Measurements from ENCODE around the gene ZPR1.

The ZPR1 gene

DNA sequence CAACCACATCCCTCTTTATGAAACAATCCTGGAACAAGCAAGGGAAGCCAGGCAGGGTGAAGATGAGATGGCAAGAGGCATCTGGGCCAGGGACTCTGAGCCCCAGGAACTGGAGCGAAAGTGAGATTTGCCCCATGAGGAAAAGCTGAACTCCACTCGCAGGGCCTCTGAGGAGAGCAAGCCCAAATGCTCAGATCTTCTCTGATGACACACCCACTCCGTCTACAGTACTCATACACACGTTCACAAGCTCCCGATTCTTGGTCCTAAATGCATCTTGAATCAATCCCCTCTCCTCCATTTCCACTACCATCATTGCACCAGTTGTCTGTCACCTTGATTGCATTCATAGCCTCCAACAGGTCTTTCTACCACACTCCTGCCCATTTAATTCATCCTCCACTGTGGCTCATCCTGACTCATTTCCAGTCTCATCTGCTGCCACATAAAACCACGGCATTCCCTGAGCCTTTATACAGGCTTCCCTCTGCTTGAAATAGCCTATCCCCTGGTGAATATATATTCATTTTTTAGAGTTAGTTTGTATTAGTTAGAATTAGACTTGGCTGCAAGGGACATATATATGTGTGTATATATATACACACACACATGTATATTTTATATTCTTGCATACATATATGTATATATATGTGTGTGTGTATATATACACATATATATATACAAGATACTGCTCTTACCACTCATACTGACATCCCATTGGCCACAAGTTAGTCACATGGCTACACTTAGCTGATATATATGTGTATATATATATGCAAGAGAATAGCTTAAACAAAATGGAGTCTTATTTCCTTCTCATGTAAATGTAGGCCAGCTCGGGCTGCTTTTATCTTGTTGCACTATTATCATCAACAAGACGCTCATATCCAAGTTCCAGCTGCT is 5.3 kb upstream of the ZPR1 start:
- DNase-seq (ENCODE audit: low read depth in 2 of 2), result no peak

DNA sequence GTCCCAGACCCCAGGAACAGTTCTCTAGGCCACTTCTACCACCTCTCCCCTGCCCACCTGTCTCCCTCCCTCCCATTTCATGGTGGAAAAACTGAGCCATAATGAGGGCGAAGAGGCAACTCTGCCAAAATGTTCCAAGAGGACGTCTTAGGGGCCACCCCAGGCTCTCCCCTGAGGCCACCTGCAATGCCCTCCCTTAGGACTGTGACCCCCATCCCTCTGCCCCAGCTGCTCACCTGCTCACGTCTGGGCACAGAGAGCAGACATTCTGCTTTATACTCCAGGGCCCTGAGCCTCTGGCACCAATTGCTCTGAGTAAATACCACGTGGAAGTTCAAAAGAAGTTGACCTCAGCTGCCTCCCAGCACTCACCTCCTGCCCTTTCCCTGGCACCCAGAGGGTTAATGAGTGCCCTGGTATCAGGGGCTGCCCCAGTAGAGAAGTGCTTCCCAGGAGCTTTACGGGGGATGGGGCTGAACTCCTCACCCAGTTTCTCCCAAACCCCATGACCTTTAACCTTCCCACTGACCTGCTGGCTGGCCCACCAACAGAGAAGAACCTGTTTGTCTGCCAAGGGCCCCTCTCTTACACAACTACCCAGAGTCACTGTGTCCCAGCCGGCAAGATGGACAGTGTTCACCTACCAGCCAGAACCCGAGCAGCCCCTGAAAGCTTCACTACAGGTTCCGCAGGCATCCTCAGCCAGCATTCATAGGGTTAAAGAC is 4.5 kb upstream of the ZPR1 start:
- DNase-seq (ENCODE audit: low read depth in 2 of 2), result no peak

DNA sequence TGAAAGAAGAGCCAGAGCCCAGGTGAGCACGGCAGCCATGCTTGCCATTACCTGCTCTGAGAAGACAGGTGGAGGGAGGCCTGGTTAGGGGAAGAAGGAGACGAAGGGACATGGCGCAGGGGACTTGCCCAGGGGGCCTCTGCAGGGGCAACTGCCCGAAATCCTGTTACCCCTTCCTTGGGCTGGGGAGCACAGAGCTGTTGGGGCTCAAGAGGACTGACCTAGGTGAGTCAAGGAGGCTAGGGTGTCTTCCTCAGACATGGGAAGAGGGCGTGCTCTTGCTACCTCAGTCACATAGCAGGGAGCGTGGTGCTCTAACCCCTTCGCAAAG is 4.0 kb upstream of the ZPR1 start, which contains the start of gene APOA5:
TSS of gene APOA5 (minus strand) at position 67 of the 331 bp plus-strand sequence. CDS start at position 48, 19 bp downstream.
- DNase-seq (ENCODE audit: low read depth in 2 of 2), result no peak

DNA sequence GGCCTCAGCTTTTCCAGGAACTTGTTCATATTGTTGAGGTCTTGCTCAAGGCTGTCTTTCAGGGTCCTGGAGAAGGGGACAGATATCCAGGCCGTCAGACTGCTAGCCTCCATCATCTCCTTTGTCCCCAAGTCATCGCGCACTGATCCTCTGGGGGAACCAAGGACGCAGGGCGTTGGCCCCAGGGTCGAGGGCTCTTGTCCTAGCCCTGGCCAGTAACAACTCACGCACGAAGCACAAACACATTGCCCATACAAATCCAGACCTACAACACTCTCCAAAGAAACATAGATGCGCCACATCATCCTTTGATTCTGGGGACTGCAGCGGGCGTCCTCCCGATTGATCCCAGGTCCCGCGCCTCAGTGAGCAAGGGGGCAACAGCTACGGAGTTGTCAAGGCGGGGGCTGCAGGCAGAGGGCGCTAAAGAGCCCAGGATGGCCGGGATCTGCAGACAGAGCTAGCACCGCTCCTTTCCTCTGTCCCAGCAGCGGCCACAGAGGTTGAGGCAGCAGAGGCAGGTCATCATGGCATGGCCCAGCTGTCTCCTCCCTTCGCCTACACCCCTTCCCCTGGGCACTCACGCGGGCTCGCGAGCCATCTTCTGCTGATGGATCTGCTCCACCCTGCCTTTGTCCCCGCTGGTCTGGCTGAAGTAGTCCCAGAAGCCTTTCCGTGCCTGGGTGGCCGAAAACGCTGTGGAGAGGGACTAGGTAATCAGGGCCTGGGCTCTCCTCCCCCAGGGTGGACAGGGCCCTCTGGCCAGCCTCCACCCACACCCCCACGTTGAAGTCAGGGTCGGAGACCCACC is 3.4 kb upstream of the ZPR1 start:
- peak; percentile 66 to 70 for DNase-seq (ENCODE audit: low read depth in 2 of 2)

DNA sequence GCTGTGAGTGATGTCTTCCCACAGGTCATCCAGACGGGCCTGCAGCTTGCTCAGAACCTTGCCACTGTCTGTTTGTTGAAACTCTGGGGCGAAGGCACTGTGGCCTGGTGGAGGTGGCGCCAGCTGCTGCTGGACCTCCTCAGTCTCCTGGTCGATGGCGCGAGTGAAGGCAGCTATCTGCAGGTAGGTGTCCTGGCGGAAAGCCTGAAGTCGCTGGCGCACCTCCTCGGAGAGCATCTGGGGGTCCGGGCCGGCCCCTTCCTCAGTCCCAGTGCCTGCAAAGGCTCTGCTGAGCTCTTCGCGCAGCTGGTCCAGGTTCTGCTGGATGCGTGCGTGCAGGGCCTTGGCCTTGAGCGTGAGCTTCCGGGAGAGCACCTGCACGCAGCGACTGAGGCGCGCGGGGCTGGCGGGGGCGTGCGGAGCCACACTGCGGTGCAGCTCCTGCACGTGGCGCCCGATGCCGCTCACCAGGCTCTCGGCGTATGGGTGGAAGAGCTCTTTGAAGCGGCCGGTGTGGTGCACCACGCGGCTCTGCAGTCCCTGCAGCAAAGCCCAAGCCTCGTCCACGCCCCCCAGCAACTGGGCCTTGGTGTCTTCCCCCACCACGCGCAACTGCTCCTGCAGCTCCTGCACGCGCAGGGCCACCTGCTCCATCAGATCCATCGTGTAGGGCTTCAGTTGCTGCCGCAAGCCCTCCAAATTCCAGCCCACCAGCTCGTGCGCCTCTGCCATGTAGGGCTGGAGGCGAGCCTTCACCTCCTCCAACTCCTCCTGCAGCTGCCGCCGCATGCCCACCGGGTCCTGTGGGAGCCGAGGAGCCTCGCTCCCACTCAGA is 2.6 kb upstream of the ZPR1 start:
- no peak for DNase-seq (ENCODE audit: low read depth in 2 of 2)

DNA sequence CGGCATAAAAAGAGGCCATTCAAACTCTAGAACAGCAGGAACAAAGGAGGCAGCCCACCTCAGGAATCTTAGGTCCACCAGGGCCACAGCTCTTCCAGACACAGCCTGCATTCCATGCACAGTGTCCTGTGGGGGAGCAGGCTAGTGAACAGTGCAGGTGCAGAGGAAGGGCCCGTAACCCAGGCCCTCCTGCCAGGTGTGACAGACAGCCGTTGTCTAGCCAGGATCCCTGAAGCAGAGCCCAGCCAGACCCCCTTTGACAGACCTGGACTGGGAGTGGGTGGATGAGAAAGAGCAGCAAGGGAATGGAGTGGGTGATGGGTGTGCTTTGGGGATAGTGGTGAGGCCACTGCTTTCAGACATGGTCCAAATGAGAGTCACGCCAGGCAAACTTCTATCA is 1.2 kb upstream of the ZPR1 start:
- no peak for DNase-seq (ENCODE audit: low read depth in 2 of 2)

DNA sequence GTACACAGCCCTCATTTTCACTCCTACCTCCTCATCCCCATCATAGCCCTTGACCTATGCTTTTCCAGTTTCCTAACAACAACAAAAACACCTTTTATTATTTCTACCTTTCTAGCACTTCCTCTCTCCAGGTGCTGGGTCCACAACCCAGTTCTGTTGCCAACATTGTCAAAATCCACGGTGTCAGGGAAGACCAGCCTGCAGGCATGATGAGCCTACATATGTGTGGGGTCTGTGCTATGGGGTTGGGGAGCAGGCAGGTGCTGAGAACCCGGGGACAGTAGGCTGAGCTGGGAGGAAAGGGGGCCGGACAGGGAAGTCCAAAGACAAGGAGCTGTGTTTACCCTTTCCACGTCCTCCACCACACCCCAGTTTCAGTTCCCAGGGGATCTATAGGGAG is 711 bp upstream of the ZPR1 start:
- DNase-seq (ENCODE audit: low read depth in 2 of 2), result no peak

DNA sequence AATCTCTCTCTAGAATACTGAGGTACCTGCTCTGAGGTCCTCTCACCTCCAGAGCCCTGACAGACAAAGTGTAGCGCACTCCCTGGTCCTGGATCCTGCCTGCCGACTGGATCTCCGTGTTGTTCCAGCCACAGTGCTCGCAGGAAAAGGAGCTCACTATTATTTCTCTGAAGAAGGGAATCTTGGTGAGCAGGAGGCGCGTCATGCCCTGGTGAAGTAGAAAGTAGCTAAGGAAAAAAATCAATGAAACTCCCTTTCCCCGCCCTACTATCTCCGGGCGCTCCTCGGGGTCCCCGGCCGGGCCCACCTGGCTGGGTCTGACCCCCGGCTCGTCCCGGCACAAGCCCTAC is 412 bp downstream of the ZPR1 start:
- DNase-seq (ENCODE audit: low read depth in 2 of 2), result no peak

DNA sequence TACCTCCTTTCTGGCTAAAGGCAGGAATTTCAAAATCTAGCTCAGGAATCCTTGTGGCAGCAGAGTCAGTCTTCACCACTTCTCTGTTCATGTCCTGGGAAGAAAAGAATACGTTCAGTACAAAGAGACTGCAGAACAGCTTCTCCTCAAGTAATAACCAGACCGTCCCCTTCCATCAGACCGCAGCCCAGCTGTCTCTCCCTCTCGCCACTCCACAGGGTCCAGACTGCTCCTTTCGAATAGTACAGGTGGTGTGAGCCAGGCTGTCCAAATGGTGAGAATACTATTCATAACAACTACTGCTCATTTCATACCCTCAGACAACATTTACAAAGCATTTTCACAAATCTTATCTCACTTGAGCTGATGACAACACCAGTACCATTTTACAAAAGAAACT is 857 bp downstream of the ZPR1 start:
- no peak for DNase-seq (ENCODE audit: low read depth in 2 of 2)

DNA sequence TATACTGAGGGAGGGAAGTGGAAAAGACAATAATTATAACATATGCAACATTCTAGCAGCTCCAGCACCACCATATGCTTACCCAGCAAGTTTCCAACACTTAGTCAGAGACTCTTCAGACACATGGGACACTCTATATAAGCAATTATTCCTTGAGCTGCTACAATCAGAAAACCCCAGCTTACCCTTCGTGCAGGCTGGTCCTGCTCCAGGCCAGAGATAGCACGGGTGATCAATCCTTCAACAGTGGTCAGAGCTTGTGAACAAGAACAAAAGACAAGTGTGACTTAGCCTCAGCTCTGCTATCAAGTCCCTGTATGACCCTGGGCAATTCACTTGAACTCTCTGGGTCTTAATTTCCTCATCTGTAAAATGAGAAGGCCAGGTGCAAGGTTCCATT is 1.5 kb downstream of the ZPR1 start:
- DNase-seq (ENCODE audit: low read depth in 2 of 2), result no peak

DNA sequence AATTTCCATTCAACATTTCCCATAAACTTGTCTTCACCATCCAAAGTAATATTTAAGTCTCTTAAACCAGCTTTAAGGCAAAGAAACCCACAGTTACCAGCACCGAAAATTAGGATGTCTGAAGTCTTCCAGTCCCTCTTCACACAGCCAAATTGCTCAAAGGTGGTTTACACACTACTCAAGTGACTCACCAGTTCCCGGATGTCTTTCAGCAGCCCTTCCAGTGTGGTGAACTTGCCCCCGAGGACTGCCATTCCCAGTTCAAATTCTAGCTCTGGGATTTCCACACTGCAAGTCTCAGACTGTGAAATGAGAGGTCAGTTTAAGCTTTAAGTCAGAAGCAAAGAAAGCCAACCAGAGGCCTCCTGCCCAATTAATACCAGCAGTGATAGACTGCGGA is 5.1 kb downstream of the ZPR1 start:
- DNase-seq (ENCODE audit: low read depth in 2 of 2), result no peak

DNA sequence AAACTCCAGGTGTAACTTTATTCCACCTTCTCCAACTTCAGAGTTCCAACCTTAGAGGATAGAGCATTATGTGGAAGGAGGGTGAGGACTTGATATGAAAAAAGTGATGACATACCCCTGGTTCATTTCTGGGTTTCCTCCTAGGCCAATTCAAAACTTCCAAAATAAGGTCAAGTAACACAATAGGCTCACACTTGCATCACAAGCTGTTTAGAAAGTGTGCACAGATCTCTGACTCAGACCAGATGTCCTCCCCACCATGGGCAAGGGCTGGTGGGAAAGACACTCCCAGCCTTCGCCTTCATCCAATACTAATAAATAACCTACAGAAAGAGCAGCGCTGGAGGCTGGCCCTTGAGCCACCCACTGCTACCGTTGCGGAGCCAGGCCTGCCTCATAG is 9.3 kb downstream of the ZPR1 start:
- no peak for DNase-seq (ENCODE audit: low read depth in 2 of 2)

DNA sequence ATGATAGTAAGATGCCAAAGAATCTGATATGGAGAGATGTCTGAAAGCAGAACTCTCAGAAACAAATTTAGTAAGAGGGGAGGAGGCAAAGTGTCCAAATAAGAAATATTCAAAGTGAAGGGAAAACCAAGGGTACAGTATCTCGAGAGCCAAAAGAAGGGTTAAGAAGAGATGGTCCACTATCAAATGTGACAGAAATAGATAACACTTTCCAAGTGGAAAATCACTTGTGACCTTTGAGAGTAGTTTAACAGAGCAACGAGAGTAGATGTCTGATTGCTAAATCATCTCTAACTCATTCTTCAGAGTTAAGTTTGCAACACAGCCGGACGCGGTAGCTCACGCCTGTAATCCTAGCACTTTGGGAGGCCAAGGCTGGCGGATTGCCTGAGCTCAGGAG is 10.8 kb downstream of the ZPR1 start:
- no peak for DNase-seq (ENCODE audit: low read depth in 2 of 2)

DNA sequence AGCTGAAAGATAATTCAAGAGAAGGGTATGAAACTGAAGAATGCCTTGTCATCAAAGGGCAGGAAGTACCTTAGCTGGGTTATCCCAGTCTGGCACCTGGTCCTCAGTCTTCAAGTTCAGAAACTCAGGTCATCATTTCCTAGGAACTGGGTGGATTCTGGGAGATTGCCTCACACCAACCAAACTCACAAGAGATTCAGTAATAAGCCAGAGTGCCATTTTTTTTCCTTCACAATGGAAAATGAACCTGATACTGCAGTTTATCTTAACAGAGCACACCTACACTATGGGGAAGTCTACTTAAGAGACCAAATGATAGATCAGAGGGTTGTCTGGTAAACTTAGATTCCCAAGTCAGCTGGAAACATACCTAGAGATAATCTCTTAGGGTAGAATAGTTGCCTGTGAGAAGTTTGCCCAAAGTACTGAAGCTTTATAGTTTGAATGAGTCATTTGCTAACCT is 11.3 kb downstream of the ZPR1 start:
- no peak for DNase-seq (ENCODE audit: low read depth in 2 of 2)

DNA sequence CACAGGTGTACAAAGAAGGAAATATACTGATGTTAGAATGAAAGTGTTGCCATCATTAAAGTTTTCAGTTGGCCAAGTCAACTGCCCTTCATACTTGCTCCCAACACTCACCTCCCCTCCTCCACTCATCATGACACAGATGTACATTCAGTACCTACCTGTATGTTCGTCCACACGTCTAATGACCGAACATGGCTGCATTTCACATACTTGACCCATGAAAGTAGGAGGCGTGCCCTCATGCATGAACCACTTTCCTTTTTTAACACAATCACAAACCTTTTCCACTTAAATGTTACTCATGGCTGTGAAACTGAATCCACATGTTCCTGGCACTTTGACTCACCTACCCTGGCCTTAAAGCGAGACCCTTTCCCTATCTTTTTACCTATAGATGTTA is 11.8 kb downstream of the ZPR1 start:
- DNase-seq (ENCODE audit: low read depth in 2 of 2), result no peak

DNA sequence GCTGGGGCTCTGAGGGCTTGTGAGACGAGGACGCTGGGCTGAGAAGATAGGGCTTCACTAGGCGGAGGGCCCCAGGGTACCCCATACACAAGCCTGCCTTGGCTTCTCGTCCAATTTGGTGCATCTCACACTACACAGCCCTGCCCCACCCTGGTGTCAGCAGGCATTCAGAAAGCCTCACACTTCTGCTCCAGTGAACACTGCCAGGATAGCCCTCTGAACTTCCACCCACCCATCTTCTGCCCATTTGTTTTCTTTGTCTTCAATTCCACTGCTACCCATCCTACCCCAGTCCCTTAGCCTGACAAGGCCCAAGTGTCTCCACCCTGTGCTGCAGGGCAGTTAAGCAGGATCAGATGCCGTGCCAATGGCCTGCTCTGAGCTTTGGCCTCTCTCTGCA is 13.2 kb downstream of the ZPR1 start:
- no peak for DNase-seq (ENCODE audit: low read depth in 2 of 2)

DNA sequence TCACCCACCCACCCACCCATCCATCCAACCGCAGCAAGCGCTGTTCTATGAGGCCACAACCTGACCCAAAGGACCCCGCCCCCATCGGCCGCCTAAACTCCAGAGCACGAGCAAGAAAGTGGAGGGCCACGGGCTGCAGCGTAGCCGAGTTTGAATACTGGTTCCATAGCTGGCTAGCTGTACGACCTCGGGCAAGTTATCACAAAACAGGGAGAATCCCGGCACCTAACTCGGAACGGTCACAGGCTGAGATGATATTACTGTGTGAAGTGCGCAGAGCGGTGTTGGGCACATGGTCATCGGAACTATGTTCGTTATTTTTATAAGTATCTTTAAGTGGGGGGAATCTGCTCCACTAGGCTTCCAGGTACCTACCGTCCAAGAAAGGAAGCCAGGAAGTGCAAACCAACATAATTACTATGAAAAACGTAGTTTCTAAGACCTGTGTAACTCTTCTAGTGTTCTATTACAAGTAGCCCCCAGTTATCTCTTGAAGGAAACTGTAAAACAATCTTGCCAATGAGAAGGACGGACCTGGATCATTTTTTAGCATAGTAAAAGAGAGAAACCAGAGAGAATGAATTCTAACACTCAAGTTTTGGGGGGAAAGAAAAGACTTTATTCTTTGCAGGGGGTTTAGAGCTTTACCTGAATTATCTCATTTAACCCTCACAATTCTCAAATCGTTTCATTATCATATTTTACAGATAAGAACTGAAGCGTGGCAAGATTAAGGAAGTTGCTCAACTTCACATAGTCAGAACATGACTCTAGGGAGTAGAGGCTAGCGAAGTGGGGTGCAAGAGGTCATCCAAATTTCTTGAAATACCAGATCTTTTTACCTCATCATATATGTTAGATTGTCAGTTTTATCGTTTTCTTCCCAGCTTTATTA is 14.4 kb downstream of the ZPR1 start:
- DNase-seq (ENCODE audit: low read depth in 2 of 2), result no peak

DNA sequence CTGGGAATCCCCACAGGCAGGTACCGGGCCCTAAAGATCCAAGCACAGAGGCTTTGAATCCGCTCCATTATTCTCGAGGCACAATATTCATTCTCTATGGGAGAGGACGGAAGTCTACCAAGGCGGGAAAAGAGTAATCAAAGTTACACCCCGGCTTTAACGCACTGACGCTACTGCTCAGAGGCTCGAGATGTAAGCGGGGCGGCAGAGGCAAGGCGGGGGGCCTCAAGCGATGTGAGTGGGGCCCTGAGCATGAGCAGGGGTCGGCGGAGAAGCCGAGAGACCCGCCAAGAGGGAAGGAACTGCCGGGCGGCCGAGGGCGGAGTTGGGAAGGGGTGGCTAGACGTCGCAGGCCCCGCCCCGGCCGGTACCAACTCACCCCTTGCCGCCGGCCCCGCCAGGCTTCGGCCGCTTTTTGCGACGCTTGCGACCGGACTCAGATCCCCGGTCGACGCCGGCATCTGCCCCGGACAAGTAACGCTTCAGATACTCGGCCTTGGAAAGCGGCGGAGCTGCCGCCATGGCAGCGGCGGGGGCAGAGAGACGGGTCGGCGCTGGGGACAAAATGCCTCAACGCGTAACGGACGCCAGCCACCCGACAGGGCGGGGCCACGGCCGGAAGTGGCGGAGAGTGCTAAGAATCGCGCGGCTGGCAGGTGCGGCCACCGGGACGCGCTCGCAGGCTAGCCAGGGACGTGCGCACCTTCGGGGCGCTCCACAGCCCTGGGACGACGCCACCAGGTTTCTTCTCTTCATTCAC is 15.2 kb downstream of the ZPR1 start, which contains the start of gene BUD13:
TSS of gene BUD13 (minus strand) at position 545 of the 760 bp plus-strand sequence. CDS start at position 522, 23 bp downstream.
- peak; percentile 93 to 94 for DNase-seq (ENCODE audit: low read depth in 2 of 2)

DNA sequence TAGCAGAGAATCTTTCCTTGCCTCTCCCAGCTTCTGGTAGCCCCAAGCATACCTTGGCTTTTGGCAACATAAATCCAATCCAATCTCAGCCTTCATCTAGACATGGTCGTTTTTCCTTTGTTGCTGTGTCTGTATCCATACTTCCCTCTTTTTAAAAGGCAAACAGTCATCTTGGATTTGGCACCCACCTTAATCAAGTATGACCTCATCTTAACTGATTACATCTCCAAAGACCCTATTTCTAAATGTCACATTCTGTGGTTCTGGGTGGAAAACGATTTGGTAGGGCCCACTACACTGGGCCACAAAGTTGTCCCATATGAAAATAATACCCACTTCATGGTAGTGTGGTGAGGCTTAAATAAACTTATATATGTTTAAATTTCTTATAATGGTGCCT is 15.9 kb downstream of the ZPR1 start:
- DNase-seq (ENCODE audit: low read depth in 2 of 2), result no peak

DNA sequence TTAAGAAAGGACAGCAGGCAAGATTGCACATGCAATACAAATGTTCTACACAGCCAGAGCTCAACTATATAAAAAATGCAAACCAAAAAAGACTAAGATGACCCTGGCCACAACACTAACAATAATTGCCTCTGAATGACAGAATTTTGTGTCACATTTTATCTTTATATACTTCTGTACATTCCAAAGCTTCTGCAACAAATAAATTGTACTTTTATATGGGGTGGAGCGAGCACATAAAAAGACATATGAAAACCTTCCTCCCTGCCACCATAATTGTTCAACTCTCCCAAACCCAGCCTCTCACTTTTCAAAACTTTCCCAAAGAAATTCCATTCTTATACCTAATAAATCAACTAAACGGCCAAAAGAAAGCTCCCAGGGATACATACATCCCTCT is 25.7 kb downstream of the ZPR1 start:
- no peak for DNase-seq (ENCODE audit: low read depth in 2 of 2)

Measured in activated CD4-positive, alpha-beta T cell treated with anti-CD3 and anti-CD28 coated beads for 24 hours (primary cell).